OCI-LY7 (cell line): Measurements from ENCODE around the gene ZNF469. TPM values are rescaled to one million over a fixed set of nuclear protein-coding genes. Genes with fewer than 3 reads are reported as not detected.

ENCODE experiments used
- BruUV-seq: library from RNA; stranded (reverse); fragments of 400-500 nt; replicated peaks from 2 replicates; lab custom pipeline; 2021; lab: Mats Ljungman, UMichigan
- CTCF ChIA-PET: fragments of 300-600 bp; sonication (Branson Sonifier 250); formaldehyde crosslinking; loops from one replicate; lab custom pipeline; 2022; ENCODE audit warnings: antibody characterized with exemption; ENCODE audit not compliant: unreplicated experiment; lab: Charles Lee
- POLR2A ChIA-PET: fragments of 300-600 bp; sonication (Branson Sonifier 250); formaldehyde crosslinking; loops from one replicate; lab custom pipeline; 2022; ENCODE audit warnings: antibody characterized with exemption; lab: Charles Lee
- DNase-seq: peaks from one replicate; pipeline ENCODE4 v3.0.0-alpha.2; 2015; ENCODE audit warnings: low spot score
- H2AFZ ChIP-seq: fragments of 200-600 bp; sonication (generic), shearing (Covaris generic); 2 replicates; pipeline ENCODE4 v1.6.1; 2014; ENCODE audit warnings: mild to moderate bottlenecking, antibody characterized with exemption, low read length, moderate library complexity
- H3K27ac ChIP-seq: fragments of 200-600 bp; sonication (generic); 2 replicates; pipeline ENCODE4 v1.5.1; 2014; ENCODE audit warnings: mixed run types, low read depth, mild to moderate bottlenecking, moderate library complexity, low read length, inconsistent platforms; ENCODE audit not compliant: poor library complexity, severe bottlenecking
- H3K36me3 ChIP-seq: fragments of 200-600 bp; sonication (generic); 2 replicates; pipeline ENCODE4 v1.6.1; 2014; ENCODE audit warnings: mild to moderate bottlenecking, antibody characterized with exemption, low read length, moderate library complexity, mixed read lengths; ENCODE audit not compliant: insufficient read depth
- H3K4me1 ChIP-seq: fragments of 200-600 bp; sonication (generic); 2 replicates; pipeline ENCODE4 v1.5.1; 2014; ENCODE audit warnings: mild to moderate bottlenecking, low read length; ENCODE audit not compliant: insufficient read depth, poor library complexity, severe bottlenecking
- H3K4me2 ChIP-seq: fragments of 200-600 bp; sonication (generic); 2 replicates; pipeline ENCODE4 v1.6.1; 2014; ENCODE audit warnings: mild to moderate bottlenecking, low read length
- H3K4me3 ChIP-seq: fragments of 200-600 bp; sonication (generic); 2 replicates; pipeline ENCODE4 v1.5.1; 2014; ENCODE audit warnings: mild to moderate bottlenecking, low read depth, low read length; ENCODE audit not compliant: poor library complexity, severe bottlenecking
- H3K79me2 ChIP-seq: fragments of 200-600 bp; sonication (generic); 2 replicates; pipeline ENCODE4 v1.6.1; 2016; ENCODE audit warnings: low read depth, mild to moderate bottlenecking, low read length, moderate library complexity, mixed read lengths; ENCODE audit not compliant: insufficient read depth
- H3K9me2 ChIP-seq: fragments of 200-600 bp; sonication (generic); 2 replicates; pipeline ENCODE4 v1.6.1; 2016; ENCODE audit warnings: mild to moderate bottlenecking, low read length, mixed read lengths; ENCODE audit not compliant: insufficient read depth
- H3K9me3 ChIP-seq: fragments of 200-600 bp; sonication (generic); 2 replicates; pipeline ENCODE4 v1.6.1; 2014; ENCODE audit warnings: mild to moderate bottlenecking, mixed run types, low read length, mixed read lengths
- H4K20me1 ChIP-seq: fragments of 200-600 bp; sonication (generic); 2 replicates; pipeline ENCODE4 v1.6.1; 2014; ENCODE audit warnings: mild to moderate bottlenecking, antibody characterized with exemption, low read length, moderate library complexity, mixed read lengths; ENCODE audit not compliant: insufficient read depth
- EZH2phosphoT487 ChIP-seq: fragments of 200-600 bp; sonication (generic); IDR thresholded peaks from 2 replicates; pipeline ENCODE4 v1.6.1; 2018; ENCODE audit warnings: low read depth, borderline replicate concordance, mild to moderate bottlenecking, mixed run types, antibody characterized with exemption, low read length, moderate library complexity, mixed read lengths
- intact Hi-C: fragments of 100-400 bp; cut with micrococcal nuclease; formaldehyde crosslinking; loops from one replicate; pipeline ENCODE4 v1.10.0; 2022; ENCODE audit not compliant: unreplicated experiment
- total RNA-seq, 2 experiments: library from RNA; depleted of rRNA in 1 of 2; stranded (reverse); fragments of >200 nt in 1 of 2; shearing (Covaris generic) in 1 of 2; gene quantifications; 2 replicates each; pipeline ENCODE4 v1.2.3, GENCODE V29; 2014 to 2022
- TF ChIP-seq, protein P1 (sequence below): fragments of 200-600 bp; sonication (generic); conservative IDR thresholded peaks from 2 replicates; pipeline ENCODE4 v1.5.1; 2014; ENCODE audit warnings: mild to moderate bottlenecking, antibody characterized with exemption, low read length, moderate library complexity, mixed read lengths

ZNF469 gene
- total RNA-seq, 2 experiments from 2014 or later: under 0.01 TPM; not detected in 1

DNA sequence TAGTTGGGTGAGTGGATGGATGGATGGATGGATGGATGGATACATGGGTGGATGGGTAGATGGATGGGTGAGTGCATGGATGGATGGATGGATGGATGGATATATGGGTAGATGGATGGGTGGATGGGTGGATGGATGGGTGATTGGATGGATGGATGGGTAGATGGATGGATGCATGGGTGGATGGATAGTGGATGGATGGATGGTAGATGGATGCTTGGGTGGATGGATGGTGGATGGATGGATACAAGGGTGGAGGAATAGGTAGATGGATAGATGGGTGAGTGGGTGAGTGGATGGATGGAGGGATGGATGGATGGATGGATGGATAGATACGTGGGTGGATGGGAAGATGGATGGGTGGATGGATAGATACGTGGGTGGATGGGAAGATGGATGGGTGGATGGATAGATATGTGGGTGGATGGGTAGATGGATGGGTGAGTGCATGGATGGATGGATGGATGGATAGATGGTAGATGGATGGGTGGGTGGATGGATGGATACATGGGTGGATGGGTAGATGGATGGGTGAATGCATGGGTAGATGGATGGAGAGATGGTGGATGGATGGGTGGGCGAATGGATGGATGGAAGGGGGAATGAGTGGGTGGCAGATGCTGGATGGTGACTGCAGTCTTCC, 19.0 kb downstream of the ZNF469 start:
- Histone ChIP-seq H4K20me1 (no peaks in the 10 kb centered on the region), H3K4me1 (no peaks in the 10 kb centered on the region), H3K79me2 (no peaks in the 10 kb centered on the region), H3K27ac (no peak overlapping the region), H3K36me3 (no peaks in the 10 kb centered on the region), H3K4me3 (no peak overlapping the region), H2AFZ (no peak overlapping the region), H3K9me3 (no peaks in the 10 kb centered on the region), H3K4me2 (no peak overlapping the region), H3K9me2 (no peaks in the 10 kb centered on the region)
- TF ChIP-seq, protein P1, sequence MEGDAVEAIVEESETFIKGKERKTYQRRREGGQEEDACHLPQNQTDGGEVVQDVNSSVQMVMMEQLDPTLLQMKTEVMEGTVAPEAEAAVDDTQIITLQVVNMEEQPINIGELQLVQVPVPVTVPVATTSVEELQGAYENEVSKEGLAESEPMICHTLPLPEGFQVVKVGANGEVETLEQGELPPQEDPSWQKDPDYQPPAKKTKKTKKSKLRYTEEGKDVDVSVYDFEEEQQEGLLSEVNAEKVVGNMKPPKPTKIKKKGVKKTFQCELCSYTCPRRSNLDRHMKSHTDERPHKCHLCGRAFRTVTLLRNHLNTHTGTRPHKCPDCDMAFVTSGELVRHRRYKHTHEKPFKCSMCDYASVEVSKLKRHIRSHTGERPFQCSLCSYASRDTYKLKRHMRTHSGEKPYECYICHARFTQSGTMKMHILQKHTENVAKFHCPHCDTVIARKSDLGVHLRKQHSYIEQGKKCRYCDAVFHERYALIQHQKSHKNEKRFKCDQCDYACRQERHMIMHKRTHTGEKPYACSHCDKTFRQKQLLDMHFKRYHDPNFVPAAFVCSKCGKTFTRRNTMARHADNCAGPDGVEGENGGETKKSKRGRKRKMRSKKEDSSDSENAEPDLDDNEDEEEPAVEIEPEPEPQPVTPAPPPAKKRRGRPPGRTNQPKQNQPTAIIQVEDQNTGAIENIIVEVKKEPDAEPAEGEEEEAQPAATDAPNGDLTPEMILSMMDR: no peak
- no peak for TF ChIP-seq EZH2phosphoT487
- POLR2A ChIA-PET: no interaction called here
- CTCF ChIA-PET: no interaction called here
- intact Hi-C loops: no loop called here
- DNase-seq: no peak
- no TSS peak for BruUV-seq

DNA sequence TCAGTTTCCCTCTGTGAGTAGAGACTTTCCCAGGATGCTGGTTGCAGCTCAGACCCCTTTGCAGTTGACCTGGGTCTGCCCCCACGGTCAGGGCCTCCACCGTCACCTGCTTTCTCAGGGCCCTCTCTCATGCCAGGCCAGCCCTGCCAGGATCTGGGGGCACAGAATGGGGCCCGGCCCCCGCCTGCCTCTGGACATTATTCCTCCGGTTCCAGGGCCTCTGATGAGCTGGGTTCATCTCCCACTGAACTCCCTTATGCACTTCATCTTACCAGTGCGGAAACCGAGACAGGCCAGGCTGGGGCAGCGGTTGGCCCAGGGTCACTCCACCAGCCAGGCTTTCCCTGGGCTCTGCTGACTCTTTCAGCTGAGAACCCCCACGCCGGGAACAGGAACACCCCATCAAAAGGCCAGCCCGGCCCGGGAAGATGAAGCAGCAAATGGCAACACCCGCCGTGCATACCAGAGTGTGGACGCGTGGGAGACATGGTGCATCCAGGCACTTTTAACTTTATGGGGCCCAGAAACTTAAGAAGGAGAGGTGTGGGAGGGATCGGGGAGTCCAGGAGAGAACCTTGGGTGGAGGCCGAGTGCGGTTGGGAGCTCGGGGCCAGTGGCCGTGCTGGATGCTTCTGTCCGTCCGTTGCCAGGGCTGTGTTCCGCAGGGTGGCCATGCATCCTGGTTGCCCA, 19.9 kb downstream of the ZNF469 start:
- H3K4me3 ChIP-seq: no peak overlapping the region
- no peaks in the 10 kb centered on the region for H4K20me1 ChIP-seq
- H3K9me3 ChIP-seq: no peaks in the 10 kb centered on the region
- ChIA-PET CTCF (no interaction called here), POLR2A (interaction anchor here (0.7 kb wide), 1 partner anchor 113 kb away, joined by 4 read pairs; no protein-coding TSS in a partner anchor)
- no peaks in the 10 kb centered on the region for H3K4me1 ChIP-seq
- no peaks in the 10 kb centered on the region for H3K9me2 ChIP-seq
- H2AFZ ChIP-seq: no peak overlapping the region
- H3K79me2 ChIP-seq: no peaks in the 10 kb centered on the region
- intact Hi-C loops: no loop called here
- BruUV-seq: no TSS peak
- H3K27ac ChIP-seq: no peak overlapping the region
- no peaks in the 10 kb centered on the region for H3K36me3 ChIP-seq
- no peak overlapping the region for H3K4me2 ChIP-seq
- no peak for DNase-seq
- TF ChIP-seq, protein P1: no peak
- TF ChIP-seq EZH2phosphoT487: no peak
